Measurements from ENCODE around the gene OMA1. TPM values are rescaled to one million over a fixed set of nuclear protein-coding genes. Genes with fewer than 3 reads are reported as not detected.

Gene OMA1
- total and polyA plus RNA-seq, 2 of the 4 experiments (the other 2 are of a cell fraction): 5.9 to 6.4 TPM

- Histone ChIP-seq H3K4ac (ENCODE audit: low read depth, low read length) (no peak overlapping the region), H3K4me2 (ENCODE audit: low read depth, low read length) (no peak overlapping the region), H3K4me3 (ENCODE audit: insufficient read depth, low read depth, low read length) (no peak overlapping the region), H3K4me1 (ENCODE audit: control insufficient read depth, insufficient read depth, low read length) (peaks cover 9% of the 10 kb centered on the region), H2BK20ac (ENCODE audit: low read depth, low read length) (no peak overlapping the region), H2BK15ac (ENCODE audit: low read depth, low read length) (no peak overlapping the region), H2BK120ac (ENCODE audit: low read depth, low read length) (no peak overlapping the region), H2AK9ac (replicated peaks; ENCODE audit: low read depth, low read length, poor library complexity) (no peak overlapping the region), H3K14ac (replicated peaks; ENCODE audit: low read depth, low read length) (no peak overlapping the region), H3K18ac (ENCODE audit: low read depth, low read length) (no peak overlapping the region), H4K8ac (ENCODE audit: low read depth in 2 of 2, low read length in 2 of 2) (no peak overlapping the region), H3K79me1 (ENCODE audit: low read depth in 1 of 2, low read length in 2 of 2) (no peaks in the 10 kb centered on the region), H3K9me3 (ENCODE audit: control insufficient read depth, insufficient read depth, low read length) (no peaks in the 10 kb centered on the region), H4K5ac (ENCODE audit: low read depth, low read length) (no peak overlapping the region), H3K27ac (ENCODE audit: insufficient read depth, low read length) (no peak overlapping the region), H4K20me1 (ENCODE audit: insufficient read depth, low read length) (no peaks in the 10 kb centered on the region), H3K27me3 (ENCODE audit: control insufficient read depth, insufficient read depth, low read length) (no peaks in the 10 kb centered on the region), H3K36me3 (ENCODE audit: control insufficient read depth, insufficient read depth, low read length) (no peaks in the 10 kb centered on the region), H2AFZ (replicated peaks; ENCODE audit: low read length, poor library complexity) (no peak overlapping the region), H2BK5ac (ENCODE audit: low read depth, low read length, poor library complexity, severe bottlenecking) (no peak overlapping the region), H3K23ac (ENCODE audit: low read depth, low read length) (no peak overlapping the region), H3K9me1 (ENCODE audit: insufficient read depth, low read length) (peaks cover 13% of the 10 kb centered on the region), H2AK5ac (ENCODE audit: low read depth, low read length) (peak overlapping the region; percentile 27; the same call in 1 of the 2 replicates), H3K56ac (ENCODE audit: extremely low read depth, insufficient read depth, low read length) (no peak overlapping the region), H4K91ac (ENCODE audit: insufficient read depth, low read depth, low read length) (no peak overlapping the region), H3K9ac (ENCODE audit: low read depth, low read length) (no peak overlapping the region)
- intact Hi-C loops (cut with micrococcal nuclease) (no loop called here), dilution Hi-C loops (cut with HindIII; ENCODE audit: low sequenced_read_pairs, unreplicated experiment) (no loop called here), in situ Hi-C loops (cut with MboI; ENCODE audit: low sequenced_read_pairs) (no loop called here)
- ChIA-PET CTCF (no interaction called here), POLR2A (ENCODE audit: unreplicated experiment) (no interaction called here)
- no peak for TF ChIP-seq RFX5 (IDR thresholded peaks at IDR 0.05; ENCODE audit: low read depth, low read length)
- TF ChIP-seq, protein P1, sequence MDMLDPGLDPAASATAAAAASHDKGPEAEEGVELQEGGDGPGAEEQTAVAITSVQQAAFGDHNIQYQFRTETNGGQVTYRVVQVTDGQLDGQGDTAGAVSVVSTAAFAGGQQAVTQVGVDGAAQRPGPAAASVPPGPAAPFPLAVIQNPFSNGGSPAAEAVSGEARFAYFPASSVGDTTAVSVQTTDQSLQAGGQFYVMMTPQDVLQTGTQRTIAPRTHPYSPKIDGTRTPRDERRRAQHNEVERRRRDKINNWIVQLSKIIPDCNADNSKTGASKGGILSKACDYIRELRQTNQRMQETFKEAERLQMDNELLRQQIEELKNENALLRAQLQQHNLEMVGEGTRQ (IDR thresholded peaks at IDR 0.05; ENCODE audit: low read depth, low read length): no peak
- TF ChIP-seq MXI1 (IDR thresholded peaks at IDR 0.05; ENCODE audit: borderline replicate concordance, low read depth, low read length): no peak
- TF ChIP-seq RCOR1 (IDR thresholded peaks at IDR 0.05; ENCODE audit: insufficient replicate concordance, low read length): no peak
- TF ChIP-seq RAD21 (IDR thresholded peaks at IDR 0.05; ENCODE audit: low read length): no peak
- TF ChIP-seq MAFK (IDR thresholded peaks at IDR 0.05; ENCODE audit: low read depth, low read length): no peak
- TF ChIP-seq CEBPB (IDR thresholded peaks at IDR 0.05; ENCODE audit: low read depth, low read length): no peak
- TF ChIP-seq, protein P2, sequence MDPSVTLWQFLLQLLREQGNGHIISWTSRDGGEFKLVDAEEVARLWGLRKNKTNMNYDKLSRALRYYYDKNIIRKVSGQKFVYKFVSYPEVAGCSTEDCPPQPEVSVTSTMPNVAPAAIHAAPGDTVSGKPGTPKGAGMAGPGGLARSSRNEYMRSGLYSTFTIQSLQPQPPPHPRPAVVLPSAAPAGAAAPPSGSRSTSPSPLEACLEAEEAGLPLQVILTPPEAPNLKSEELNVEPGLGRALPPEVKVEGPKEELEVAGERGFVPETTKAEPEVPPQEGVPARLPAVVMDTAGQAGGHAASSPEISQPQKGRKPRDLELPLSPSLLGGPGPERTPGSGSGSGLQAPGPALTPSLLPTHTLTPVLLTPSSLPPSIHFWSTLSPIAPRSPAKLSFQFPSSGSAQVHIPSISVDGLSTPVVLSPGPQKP (IDR thresholded peaks at IDR 0.05; ENCODE audit: borderline replicate concordance, low read depth, low read length): no peak
- TF ChIP-seq NFE2L2 (IDR thresholded peaks at IDR 0.05; ENCODE audit: low read depth, low read length): no peak
- no peak for TF ChIP-seq MAZ (IDR thresholded peaks at IDR 0.05; ENCODE audit: borderline replicate concordance, low read depth, low read length)
- no peak for TF ChIP-seq SMC3 (IDR thresholded peaks at IDR 0.05; ENCODE audit: low read depth, low read length)
- TF ChIP-seq FOS (IDR thresholded peaks at IDR 0.05; ENCODE audit: low read depth, low read length): no peak
- TF ChIP-seq BHLHE40 (IDR thresholded peaks at IDR 0.05; ENCODE audit: low read depth, low read length): no peak
- no peak for TF ChIP-seq CTCF (conservative IDR thresholded peaks at IDR 0.05; ENCODE audit: low read depth, low read length)
- no peak for TF ChIP-seq CHD1 (IDR thresholded peaks at IDR 0.05; ENCODE audit: low read depth, low read length)
- TF ChIP-seq POLR2A (IDR thresholded peaks at IDR 0.05; ENCODE audit: low read depth, low read length): no peak
- no TSS peak for BruUV-seq (replicated peaks)
- no peak for ATAC-seq (ENCODE audit: low read depth)
- no peak for DNase-seq
Observed at GRCh38 chr1:58590019-58590418, 43.5 kb upstream of the OMA1 start.

Measured in IMR-90 (cell line).